HG02870 (cell line): ENCODE data around the gene TMEM259.

ENCODE experiments used
- ATAC-seq: cut with Tn5 transposase; IDR thresholded peaks from one replicate; pipeline ENCODE4 v1.9.1; 2021; ENCODE audit warnings: mild to moderate bottlenecking, moderate library complexity; ENCODE audit not compliant: unreplicated experiment

Gene TMEM259

DNA sequence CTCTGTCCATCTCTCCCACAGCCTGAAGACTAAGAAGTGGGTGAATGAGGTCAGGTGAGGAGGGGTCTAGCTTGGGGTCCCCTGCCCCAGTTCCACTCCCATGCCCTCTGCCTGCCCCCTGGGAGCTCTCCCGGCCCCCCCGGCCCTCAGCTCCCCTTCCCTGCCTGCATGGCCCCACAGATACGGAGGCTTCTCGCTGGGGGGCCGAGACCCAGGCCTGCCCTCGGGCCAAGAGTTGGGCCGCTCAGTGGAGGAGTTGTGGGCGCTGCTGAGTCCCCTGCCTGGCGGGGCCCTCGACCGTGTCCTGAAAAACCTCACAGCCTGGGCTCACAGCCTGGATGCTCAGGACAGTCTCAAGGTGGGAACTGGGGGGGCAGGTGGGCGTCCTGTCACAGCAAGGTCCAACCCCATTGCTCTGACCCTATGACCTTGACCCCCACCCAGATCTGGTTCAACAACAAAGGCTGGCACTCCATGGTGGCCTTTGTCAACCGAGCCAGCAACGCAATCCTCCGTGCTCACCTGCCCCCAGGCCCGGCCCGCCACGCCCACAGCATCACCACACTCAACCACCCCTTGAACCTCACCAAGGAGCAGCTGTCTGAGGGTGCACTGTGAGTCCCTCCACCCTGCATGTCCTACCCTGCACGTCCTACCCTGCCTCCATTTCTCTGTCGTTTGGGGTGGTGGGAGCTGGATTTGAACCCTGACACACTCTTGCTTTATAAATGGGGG lies 35.1 kb upstream of the TMEM259 start:
- ATAC-seq, result no peak

DNA sequence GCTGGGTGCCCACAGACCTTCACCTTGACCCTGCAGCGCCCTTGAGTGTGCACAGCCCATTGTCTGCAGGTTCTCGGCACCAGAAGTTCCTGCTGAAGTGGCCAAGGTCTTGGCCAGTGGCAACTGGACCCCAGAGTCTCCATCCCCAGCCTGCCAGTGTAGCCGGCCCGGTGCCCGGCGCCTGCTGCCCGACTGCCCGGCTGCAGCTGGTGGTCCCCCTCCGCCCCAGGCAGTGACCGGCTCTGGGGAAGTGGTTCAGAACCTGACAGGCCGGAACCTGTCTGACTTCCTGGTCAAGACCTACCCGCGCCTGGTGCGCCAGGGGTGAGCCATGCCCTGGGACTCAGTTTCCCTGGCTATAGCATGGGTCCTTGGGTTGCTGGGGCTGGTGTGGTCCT lies 34.1 kb upstream of the TMEM259 start:
- ATAC-seq, result no peak

DNA sequence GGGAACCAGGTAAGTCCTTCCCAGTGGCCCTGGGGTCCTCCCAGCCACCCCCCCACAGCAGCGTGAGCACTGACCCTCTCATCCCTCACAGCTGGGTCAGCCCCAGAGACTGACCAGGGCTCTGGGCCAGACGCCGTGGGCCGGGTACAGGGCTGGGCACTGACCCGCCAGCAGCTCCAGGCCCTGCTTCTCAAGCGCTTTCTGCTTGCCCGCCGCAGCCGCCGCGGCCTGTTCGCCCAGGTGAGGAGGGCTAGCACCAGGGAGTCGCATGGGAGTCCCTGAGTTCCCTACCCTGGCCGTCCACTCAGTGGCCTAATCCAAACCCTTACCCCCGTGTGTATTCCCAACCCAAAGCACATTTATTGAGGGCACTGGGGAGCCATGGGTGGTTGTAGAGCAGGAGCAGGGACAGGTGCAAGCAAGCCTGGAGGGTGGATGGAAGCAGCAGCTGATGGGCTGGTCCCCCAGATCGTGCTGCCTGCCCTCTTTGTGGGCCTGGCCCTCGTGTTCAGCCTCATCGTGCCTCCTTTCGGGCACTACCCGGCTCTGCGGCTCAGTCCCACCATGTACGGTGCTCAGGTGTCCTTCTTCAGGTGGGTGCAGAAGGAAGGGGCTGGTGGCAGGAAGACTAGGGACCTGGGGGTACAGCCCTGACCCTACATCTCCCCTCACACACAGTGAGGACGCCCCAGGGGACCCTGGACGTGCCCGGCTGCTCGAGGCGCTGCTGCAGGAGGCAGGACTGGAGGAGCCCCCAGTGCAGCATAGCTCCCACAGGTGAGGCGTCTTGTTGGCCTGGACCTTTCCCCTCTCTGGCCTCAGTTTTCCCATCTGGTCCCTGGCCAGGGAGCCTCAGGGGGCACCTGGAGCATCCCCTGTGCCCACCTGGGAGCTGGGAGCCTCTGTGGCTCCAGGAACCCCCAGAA lies 33.4 kb upstream of the TMEM259 start:
- ATAC-seq, result no peak

DNA sequence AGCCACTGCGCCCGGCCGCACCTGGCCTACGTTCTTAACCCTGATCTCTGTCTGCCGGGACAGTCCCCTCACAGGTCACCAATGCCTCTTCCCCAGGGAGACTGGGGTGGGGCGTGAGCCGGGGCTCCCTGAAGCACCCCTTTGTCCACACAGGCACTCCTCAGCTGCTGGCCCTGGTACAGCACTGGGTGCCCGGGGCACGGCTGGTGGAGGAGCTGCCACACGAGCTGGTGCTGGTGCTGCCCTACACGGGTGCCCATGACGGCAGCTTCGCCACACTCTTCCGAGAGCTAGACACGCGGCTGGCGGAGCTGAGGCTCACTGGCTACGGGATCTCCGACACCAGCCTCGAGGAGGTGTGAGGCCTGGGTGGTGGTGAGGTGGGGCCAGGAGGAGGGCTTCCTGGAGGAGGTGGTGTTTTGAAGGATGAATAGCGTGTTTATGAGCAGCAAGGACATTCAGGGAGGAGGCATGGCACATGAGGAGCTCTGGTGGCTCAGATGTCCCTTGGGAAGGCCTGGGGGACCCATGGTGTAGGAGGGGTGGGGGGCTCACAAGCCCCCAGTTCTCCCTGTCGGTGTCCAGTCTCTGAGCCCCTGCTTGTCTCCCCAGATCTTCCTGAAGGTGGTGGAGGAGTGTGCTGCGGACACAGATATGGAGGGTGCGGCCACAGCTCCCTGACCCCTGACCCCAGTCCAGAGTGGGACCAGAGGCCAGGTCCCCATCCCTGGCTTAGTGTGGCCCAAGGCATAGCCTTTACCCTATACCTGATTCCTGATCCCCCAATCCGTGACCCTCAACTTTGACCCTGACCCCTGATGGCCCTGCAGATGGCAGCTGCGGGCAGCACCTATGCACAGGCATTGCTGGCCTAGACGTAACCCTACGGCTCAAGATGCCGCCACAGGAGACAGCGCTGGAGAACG lies 32.5 kb upstream of the TMEM259 start:
- ATAC-seq, result no peak

DNA sequence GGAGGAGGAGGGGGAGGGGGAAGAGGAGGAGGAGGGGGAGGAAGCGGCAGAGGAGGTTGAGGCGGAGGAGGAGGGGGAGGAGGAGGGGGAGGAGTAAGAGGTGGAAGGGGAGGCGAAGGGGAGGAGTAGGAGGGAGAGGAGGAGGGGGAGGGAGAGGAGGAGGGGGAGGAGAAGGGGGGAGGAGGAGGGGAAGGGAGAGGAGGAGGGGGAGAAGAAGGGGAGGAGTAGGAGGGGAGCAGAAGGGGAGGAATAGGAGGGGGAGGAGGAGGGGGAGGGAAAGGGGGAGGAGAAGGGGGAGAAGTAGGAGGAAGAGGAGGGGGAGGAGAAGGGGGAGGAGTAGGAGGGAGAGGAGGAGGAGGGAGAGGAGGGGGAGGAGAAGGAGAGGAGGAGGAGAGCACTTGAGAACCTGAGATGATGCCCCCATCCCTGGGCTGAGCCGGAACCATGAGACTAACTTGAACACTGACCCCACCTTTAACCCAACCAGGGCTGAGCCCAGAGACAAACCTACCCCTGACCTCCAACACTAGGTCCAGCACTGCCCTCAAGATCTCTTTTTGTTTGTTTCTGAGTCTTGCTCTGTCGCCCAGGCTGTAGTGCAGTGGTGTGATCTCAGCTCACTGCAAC lies 31.5 kb upstream of the TMEM259 start:
- no peak for ATAC-seq

DNA sequence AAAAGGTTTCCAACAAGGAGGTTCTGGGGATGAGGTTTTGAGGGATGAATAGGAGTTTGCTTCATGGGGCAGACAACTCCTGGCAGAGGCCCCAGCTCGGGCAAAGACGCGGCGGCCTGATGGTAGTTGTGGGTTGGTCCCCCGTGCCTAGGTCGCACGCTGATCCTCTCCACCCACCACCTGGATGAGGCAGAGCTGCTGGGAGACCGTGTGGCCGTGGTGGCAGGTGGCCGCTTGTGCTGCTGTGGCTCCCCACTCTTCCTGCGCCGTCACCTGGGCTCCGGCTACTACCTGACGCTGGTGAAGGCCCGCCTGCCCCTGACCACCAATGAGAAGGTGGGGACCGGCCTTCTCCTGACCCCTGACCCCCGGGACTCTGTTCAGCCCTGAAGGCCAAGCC lies 30.9 kb upstream of the TMEM259 start:
- ATAC-seq, result no peak

DNA sequence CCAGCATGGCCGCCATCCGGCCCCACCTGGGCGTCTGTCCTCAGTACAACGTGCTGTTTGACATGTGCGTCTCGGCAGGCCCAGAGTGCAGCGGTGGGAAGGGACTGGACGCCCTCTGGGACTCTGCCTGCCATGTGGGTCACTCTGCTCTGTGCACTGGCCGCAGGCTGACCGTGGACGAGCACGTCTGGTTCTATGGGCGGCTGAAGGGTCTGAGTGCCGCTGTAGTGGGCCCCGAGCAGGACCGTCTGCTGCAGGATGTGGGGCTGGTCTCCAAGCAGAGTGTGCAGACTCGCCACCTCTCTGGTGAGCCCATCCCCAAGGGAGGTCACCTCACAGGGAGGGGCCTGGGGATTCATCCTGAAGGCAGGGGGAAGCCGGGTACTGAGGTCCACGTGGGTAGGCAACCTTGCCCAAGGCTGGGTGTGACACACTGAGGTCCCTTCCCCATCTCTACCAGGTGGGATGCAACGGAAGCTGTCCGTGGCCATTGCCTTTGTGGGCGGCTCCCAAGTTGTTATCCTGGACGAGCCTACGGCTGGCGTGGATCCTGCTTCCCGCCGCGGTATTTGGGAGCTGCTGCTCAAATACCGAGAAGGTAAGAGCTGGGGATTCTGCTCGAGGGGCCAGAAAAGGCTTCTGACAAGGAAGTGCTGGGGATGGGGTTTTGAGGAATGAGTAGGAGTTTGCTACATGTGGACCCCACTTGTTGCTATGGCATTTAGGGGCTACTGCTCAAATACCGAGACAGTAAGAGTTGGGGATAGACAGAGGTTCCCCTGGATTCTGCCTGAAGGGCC lies 30.3 kb upstream of the TMEM259 start:
- no peak for ATAC-seq

DNA sequence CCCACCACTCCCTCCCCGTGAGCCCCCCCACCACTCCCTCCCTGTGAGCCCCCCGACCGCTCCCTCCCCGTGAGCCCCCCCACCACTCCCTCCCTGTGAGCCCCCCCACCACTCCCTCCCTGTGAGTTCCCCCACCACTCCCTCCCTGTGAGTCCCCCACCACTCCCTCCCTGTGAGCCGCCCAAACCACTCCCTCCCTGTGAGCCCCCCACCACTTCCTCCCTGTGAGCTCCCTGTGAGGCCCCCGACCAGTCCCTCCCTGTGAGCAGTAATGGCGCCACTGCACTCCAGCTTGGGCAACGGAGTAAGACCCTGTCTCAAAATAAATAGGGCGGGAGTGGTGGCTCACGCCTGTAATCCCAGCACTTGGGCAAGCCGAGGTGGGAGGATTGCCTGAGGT lies 28.9 kb upstream of the TMEM259 start:
- no peak for ATAC-seq

DNA sequence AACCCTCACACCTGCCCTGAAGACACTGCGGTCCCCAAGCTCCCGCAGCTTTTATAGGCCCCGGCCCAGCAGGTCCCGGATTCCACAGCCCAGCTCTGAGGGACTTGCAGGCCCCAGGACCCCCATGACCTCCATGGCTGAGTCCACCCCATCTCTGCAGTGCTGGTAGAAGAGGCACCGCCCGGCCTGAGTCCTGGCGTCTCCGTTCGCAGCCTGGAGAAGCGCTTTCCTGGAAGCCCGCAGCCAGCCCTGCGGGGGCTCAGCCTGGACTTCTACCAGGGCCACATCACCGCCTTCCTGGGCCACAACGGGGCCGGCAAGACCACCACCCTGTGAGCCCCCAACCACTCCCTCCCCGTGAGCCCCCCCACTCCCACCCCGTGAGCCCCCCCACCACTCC lies 28.2 kb upstream of the TMEM259 start:
- ATAC-seq, result no peak

DNA sequence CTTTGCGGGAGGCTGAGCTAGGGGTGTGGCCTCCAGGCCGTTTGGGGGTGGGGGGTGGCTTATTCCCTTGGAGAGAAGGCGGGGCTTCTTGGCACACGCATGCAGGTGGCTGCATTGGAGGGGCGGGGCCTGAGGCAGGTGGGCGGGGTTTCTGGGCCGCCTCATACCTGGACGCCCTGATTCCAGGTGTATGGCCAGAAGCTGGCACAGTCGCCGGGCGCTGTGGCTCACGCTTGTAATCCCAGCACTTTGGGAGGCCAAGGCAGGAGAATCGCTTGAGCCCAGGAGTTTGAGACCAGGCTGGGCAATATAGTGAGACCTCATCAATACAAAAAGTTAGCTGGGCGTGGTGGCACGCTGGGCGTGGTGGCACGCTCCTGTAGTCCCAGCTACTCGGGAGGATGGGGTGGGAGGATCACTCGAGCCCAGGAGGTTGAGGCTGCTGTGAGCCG lies 26.8 kb upstream of the TMEM259 start:
- no peak for ATAC-seq

DNA sequence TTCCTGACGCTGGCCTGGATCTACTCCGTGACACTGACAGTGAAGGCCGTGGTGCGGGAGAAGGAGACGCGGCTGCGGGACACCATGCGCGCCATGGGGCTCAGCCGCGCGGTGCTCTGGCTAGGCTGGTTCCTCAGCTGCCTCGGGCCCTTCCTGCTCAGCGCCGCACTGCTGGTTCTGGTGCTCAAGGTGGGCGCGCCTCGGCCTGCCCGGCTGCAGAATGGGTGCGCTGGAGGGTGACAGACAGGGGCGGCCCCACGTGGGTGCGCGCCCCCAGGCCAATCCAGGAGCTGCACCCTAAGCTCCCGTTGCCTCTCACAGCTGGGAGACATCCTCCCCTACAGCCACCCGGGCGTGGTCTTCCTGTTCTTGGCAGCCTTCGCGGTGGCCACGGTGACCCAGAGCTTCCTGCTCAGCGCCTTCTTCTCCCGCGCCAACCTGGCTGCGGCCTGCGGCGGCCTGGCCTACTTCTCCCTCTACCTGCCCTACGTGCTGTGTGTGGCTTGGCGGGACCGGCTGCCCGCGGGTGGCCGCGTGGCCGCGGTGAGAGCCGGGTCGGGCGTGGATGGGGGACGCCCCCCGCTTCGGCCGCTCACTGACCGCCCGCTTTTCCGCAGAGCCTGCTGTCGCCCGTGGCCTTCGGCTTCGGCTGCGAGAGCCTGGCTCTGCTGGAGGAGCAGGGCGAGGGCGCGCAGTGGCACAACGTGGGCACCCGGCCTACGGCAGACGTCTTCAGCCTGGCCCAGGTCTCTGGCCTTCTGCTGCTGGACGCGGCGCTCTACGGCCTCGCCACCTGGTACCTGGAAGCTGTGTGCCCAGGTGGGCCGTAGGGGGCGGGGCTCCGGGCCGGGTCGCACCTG lies 26.1 kb upstream of the TMEM259 start:
- no peak for ATAC-seq

DNA sequence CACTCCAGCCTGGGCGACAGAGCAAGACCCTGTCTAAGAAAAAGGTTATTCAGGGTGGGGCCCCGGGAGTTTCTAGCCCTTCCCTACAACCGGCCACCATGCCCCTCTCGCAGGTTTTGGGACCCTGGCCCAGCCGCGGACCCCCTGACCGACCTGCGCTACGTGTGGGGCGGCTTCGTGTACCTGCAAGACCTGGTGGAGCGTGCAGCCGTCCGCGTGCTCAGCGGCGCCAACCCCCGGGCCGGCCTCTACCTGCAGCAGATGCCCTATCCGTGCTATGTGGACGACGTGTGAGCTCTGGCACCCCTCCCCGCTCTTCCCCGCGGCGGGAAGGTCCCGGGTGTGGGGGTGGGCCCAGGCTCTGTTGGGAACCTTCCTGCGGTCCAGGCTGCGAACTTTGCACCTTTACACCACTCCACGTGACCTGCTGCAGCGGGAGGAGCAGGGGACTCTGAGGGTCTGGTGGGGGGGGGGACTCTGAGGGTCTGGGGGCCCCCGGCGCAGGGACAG lies 25.2 kb upstream of the TMEM259 start:
- ATAC-seq, result no peak

DNA sequence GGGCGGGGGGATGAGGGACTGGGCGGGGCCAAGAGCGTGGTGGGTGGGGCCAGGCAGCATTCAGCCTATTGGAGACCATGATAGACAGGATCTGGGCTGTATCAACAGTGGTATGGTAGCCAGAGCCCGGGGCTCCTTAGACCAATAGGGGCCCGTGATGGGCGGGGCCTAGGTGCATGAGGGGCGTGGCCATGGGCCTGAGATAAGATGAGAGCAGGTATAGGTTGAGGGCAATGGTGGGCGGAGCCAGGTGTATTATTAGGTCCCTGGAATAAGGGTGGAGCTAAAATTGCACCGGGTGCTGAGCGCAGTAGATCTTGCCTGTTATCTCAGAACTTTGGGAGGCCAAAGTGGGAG lies 24.3 kb upstream of the TMEM259 start:
- ATAC-seq, result no peak

DNA sequence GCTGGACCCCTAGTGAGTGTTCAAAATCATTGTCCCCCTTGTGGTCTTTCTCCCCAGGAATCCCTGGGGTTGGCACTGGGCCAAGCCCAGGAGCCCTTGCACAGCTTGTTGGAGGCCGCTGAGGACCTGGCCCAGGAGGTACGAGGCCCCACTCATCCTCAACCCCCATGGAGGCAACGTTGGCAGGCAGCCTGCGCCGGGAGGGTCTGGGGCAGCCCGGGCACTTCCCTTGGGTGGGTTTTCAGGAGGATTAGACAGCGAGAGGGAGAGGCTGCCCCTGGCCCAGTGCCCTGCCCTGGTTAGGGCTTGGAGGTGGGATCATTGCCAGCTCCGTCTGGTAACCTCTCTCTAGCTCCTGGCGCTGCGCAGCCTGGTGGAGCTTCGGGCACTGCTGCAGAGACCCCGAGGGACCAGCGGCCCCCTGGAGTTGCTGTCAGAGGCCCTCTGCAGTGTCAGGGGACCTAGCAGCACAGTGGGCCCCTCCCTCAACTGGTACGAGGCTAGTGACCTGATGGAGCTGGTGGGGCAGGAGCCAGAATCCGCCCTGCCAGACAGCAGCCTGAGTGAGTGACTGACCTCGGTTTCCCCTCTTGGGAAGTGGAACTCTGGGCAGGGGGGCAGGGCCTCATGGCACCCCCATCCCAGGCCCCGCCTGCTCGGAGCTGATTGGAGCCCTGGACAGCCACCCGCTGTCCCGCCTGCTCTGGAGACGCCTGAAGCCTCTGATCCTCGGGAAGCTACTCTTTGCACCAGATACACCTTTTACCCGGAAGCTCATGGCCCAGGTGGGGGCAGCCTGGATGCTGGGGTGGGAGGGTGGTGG lies 22.0 kb upstream of the TMEM259 start:
- ATAC-seq, result no peak

DNA sequence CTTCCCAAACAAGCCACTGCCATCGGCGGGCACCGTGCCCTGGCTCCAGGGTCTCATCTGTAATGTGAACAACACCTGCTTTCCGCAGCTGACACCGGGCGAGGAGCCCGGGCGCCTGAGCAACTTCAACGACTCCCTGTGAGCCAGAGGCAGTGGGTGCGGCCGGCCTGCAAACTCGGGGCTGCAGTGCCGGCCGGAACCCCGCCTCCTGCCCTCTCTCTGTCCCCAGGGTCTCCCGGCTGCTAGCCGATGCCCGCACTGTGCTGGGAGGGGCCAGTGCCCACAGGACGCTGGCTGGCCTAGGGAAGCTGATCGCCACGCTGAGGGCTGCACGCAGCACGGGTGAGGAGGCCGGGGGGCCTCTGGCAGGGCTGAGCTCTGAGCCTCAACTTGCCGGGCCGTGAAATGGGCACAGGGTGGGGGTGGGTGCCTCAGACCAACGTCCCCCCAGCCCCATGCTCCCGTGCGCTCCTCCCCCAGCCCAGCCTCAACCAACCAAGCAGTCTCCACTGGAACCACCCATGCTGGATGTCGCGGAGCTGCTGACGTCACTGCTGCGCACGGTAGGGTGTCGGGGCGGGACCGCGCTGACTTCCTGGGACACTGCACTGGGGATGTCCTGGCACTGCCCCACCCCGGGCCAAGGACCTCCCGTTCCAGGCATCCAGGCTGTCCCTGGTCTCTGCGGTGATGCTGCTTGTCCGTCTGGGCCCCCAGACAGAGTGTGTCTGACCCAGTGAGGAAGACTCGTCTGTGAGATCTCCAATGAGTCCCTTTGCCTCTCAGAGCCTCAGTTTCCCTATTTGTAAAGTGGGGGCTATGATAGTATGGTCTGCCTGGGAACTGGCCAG lies 21.1 kb upstream of the TMEM259 start:
- ATAC-seq, result no peak

DNA sequence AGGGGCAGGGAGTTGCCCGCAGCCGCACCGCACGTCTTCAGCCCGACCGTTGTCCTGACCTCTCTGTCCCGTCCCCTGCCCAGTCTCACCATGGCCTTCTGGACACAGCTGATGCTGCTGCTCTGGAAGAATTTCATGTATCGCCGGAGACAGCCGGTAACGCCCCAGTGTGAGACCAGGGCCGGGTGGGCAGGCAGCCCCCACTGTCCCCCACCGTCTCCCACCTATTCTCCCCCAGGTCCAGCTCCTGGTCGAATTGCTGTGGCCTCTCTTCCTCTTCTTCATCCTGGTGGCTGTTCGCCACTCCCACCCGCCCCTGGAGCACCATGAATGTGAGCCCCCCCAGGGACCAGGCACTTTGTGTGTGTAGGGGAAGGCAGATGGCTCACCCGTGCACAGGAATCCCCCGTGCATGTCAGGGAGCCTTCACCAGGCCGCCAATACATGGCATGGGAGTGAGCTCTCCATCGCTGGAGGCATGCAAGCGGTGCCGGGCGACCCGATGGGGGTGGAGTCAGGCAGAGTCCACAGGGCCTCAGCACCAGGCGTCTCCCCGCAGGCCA lies 20.4 kb upstream of the TMEM259 start:
- ATAC-seq, result no peak
